Memory B cell (primary cell): ENCODE data around the gene SLC25A14.
"Not testable (repeated sequence)": the region's sequence is repeated elsewhere in the genome, so short reads cannot be mapped to it uniquely, and the experiment has no call there.

Experiments
- ATAC-seq: fragments of 150-1000 bp; cut with Tn5 transposase; 2 replicates; pipeline ENCODE4 v1.10.0; 2021; ENCODE audit warnings: low read depth, mild to moderate bottlenecking, moderate library complexity
- DNase-seq, 2 donors: peaks; one replicate each; pipeline ENCODE4 v3.0.0; 2022; ENCODE audit warnings: low spot score in 2 of 2
- H3K27ac Mint-ChIP-seq: one replicate; pipeline ENCODE4 v1.8.0; 2022; ENCODE audit warnings: mild to moderate bottlenecking, moderate library complexity, mixed read lengths
- H3K27me3 Mint-ChIP-seq: one replicate; pipeline ENCODE4 v1.8.0; 2022; ENCODE audit warnings: mixed read lengths
- H3K36me3 Mint-ChIP-seq: one replicate; pipeline ENCODE4 v1.8.0; 2022; ENCODE audit warnings: mild to moderate bottlenecking, mixed read lengths
- H3K4me1 Mint-ChIP-seq: one replicate; pipeline ENCODE4 v1.8.0; 2022; ENCODE audit warnings: mixed read lengths
- H3K4me3 Mint-ChIP-seq: one replicate; pipeline ENCODE4 v1.8.0; 2022; ENCODE audit warnings: mild to moderate bottlenecking, moderate library complexity, mixed read lengths
- H3K9me3 Mint-ChIP-seq: one replicate; pipeline ENCODE4 v1.8.0; 2022; ENCODE audit warnings: mixed read lengths

SLC25A14 gene

GRCh38 chrX:130336531-130336930 is 3.2 kb upstream of the SLC25A14 start:
- no peak overlapping the region for H3K27ac Mint-ChIP-seq
- DNase-seq (no peak), ATAC-seq (no peak)
- no peaks in the 10 kb centered on the region for H3K36me3 Mint-ChIP-seq
- peaks cover 2% of the 10 kb centered on the region for H3K27me3 Mint-ChIP-seq
- H3K4me1 Mint-ChIP-seq = peaks cover 16% of the 10 kb centered on the region
- no peaks in the 10 kb centered on the region for H3K9me3 Mint-ChIP-seq
- H3K4me3 Mint-ChIP-seq = no peak overlapping the region

DNA sequence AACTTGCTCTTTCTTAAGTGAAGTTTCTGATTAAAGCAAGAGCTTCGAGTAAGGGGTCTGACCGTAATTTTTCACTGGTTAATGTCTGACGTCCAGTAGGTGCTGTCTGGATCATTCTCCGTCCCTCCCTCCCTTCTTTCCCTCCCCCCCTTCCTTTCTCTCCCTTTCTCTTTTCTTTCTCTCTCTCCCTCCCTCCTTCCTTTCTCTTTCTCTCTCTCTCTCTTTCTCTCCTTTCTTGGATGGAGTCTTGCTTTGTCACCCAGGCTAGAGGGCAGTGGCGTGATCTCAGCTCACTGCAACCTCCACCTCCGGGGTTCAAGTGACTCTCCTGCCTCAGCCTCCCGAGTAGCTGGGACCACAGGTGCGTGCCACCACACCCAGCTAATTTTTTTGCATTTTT is 850 bp upstream of the SLC25A14 start:
- ATAC-seq, H3K27me3 Mint-ChIP-seq, H3K36me3 Mint-ChIP-seq, H3K27ac Mint-ChIP-seq, H3K9me3 Mint-ChIP-seq, DNase-seq: not testable (repeated sequence)
- Mint-ChIP-seq H3K4me3 (peak overlapping the region; percentile 96), H3K4me1 (peaks cover 18% of the 10 kb centered on the region)

DNA sequence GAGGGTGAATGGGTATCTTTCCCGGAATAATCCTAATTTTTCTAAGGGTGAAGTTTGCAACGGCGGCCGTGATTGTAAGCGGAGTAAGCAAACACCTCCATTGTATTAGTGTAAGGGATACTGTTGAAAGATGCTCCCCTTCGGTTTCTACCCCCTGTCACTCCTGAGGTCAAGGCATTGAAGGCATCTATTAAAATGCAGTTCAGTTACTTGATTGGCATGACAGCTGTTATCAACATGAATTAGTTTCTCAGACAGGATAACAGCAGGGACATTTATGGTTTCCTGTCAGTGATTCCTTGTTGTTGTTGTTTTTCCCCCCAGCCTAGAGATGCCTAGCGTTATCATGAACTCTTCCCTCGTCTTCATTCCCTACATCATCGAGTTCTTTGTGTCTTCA is 552 bp downstream of the SLC25A14 start:
- H3K27me3 Mint-ChIP-seq = no peaks in the 10 kb centered on the region
- H3K36me3 Mint-ChIP-seq = no peaks in the 10 kb centered on the region
- peak overlapping the region; percentile 96 for H3K4me3 Mint-ChIP-seq
- no peaks in the 10 kb centered on the region for H3K9me3 Mint-ChIP-seq
- no peak for DNase-seq
- peaks cover 18% of the 10 kb centered on the region for H3K4me1 Mint-ChIP-seq
- peak overlapping the region; percentile 94 for H3K27ac Mint-ChIP-seq
- no peak for ATAC-seq

GRCh38 chrX:130343411-130343810 is 3.7 kb downstream of the SLC25A14 start:
- no peak overlapping the region for H3K27ac Mint-ChIP-seq
- ATAC-seq = no peak
- H3K4me1 Mint-ChIP-seq = peaks cover 18% of the 10 kb centered on the region
- H3K9me3 Mint-ChIP-seq = no peaks in the 10 kb centered on the region
- H3K4me3 Mint-ChIP-seq = no peak overlapping the region
- no peak for DNase-seq
- peaks cover 4% of the 10 kb centered on the region for H3K36me3 Mint-ChIP-seq
- H3K27me3 Mint-ChIP-seq = no peaks in the 10 kb centered on the region

DNA sequence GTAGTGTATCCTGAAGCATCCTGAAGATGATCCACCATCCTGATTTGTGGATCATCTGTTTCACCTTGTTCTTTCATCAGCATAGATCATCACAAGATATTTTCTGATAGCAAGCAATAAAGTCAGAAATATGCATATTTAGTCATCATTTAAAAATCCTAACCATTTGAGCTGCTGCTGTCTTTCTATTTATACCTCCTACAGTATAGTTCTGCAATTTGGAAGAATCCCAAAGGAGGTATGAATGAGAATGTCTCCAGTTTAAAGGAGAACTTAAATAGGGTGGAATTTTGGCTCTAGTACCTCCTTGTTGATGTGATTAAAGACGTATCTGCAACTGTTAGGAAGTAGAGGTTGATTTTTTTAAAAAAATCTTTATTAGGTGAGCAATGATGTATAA is 7.6 kb downstream of the SLC25A14 start:
- no peak for DNase-seq
- Mint-ChIP-seq H3K27ac (no peak overlapping the region), H3K36me3 (peaks cover 16% of the 10 kb centered on the region), H3K9me3 (no peaks in the 10 kb centered on the region), H3K4me3 (no peak overlapping the region), H3K4me1 (no peaks in the 10 kb centered on the region), H3K27me3 (no peaks in the 10 kb centered on the region)
- no peak for ATAC-seq

DNA sequence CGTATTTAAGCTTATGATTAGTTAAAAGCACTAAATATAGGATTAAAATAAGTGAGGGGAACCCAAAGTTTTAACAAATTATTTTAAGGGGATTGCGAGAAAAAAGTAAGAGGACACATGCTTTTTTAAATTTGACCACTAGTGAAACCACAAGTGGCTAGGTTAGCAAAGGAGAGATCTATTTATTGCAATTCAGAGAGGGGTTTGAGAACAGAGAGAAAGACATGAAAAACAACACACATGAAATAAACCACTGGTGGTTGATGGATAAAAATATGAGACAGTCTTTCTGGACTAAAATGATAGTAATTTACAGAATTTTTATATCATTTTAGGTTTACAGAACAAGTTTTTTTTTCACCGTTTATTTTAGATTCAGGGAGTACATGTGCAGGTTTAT is 11.8 kb downstream of the SLC25A14 start:
- no peaks in the 10 kb centered on the region for H3K4me1 Mint-ChIP-seq
- H3K9me3 Mint-ChIP-seq = no peaks in the 10 kb centered on the region

GRCh38 chrX:130352050-130352449 is 12.3 kb downstream of the SLC25A14 start:
- not testable (repeated sequence) for H3K4me3 Mint-ChIP-seq, H3K27ac Mint-ChIP-seq, H3K4me1 Mint-ChIP-seq, DNase-seq, H3K9me3 Mint-ChIP-seq, ATAC-seq, H3K27me3 Mint-ChIP-seq
- H3K36me3 Mint-ChIP-seq = peaks cover 27% of the 10 kb centered on the region

More for the DNA sequence above, 11.8 kb downstream of the SLC25A14 start:
- ATAC-seq = no peak
- H3K4me3 Mint-ChIP-seq = no peak overlapping the region
- no peak for DNase-seq
- H3K27ac Mint-ChIP-seq = no peak overlapping the region
- H3K36me3 Mint-ChIP-seq = peaks cover 27% of the 10 kb centered on the region
- no peaks in the 10 kb centered on the region for H3K27me3 Mint-ChIP-seq

DNA sequence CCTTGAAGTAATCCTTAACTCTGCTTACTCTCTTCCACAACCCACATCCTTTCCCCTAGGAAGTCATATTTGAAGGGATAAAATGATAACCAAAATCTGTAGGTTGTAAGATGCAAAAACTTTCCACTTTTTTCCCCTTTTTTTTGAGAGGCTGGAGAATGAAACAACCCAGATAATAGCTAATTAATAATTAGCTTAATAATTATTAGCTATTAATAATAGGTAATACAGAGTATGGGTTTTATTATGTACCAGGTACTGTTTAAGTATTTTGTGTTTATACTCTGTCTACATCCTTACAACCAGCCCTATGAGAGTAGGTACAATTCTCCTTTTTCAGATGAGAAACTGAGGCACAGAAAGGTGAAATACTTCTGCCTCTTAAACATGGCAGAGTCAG is 36.4 kb downstream of the SLC25A14 start:
- no peaks in the 10 kb centered on the region for H3K27me3 Mint-ChIP-seq
- peaks cover 2% of the 10 kb centered on the region for H3K36me3 Mint-ChIP-seq
- DNase-seq (no peak), ATAC-seq (no peak)
- H3K4me3 Mint-ChIP-seq = no peak overlapping the region
- no peaks in the 10 kb centered on the region for H3K4me1 Mint-ChIP-seq
- H3K9me3 Mint-ChIP-seq = no peaks in the 10 kb centered on the region
- no peak overlapping the region for H3K27ac Mint-ChIP-seq

GRCh38 chrX:130378024-130378669 is 38.4 kb downstream of the SLC25A14 start:
- Mint-ChIP-seq H3K27me3 (peaks cover 4% of the 10 kb centered on the region), H3K9me3 (no peaks in the 10 kb centered on the region), H3K4me1 (no peaks in the 10 kb centered on the region), H3K36me3 (no peaks in the 10 kb centered on the region), H3K4me3 (no peak overlapping the region), H3K27ac (no peak overlapping the region)
- DNase-seq (no peak), ATAC-seq (no peak)

- H3K36me3 Mint-ChIP-seq = no peaks in the 10 kb centered on the region
- DNase-seq (no peak), ATAC-seq (no peak)
- H3K27ac Mint-ChIP-seq = no peak within 1 kb of the TSS
- H3K4me3 Mint-ChIP-seq = no peak within 1 kb of the TSS
- H3K4me1 Mint-ChIP-seq = no peaks in the 10 kb centered on the region
- peaks cover 4% of the 10 kb centered on the region for H3K27me3 Mint-ChIP-seq
- H3K9me3 Mint-ChIP-seq = no peaks in the 10 kb centered on the region
These were observed 45.8 kb downstream of the SLC25A14 start, which contains the start of gene GPR119 for GRCh38 chrX:130385520-130385919. TSS of gene GPR119 (minus strand) at chrX:130385674. CDS start at chrX:130385447, 227 bp downstream.

DNA sequence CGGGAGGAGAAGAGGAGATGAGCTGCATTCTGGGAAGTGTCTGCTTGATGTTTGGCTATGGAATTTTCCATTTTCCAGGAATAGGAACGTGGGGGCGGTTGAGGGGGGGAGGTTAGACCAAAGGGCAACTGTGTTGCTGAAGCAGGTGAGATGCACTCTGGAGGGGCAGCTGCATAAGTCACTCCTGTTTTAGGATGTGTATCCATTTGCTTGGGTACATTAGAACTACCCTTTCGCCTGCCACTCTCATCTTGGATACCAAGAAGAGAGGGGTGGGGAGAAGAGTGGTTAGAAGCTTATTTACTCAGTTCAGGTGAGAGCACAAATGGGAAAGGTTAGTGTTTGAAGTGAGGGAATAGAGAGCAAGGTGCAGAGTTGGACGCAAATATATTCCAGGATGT is 46.7 kb downstream of the SLC25A14 start:
- no peaks in the 10 kb centered on the region for H3K4me1 Mint-ChIP-seq
- no peaks in the 10 kb centered on the region for H3K9me3 Mint-ChIP-seq
- DNase-seq (no peak), ATAC-seq (no peak)
- H3K27me3 Mint-ChIP-seq = peaks cover 4% of the 10 kb centered on the region
- no peak overlapping the region for H3K27ac Mint-ChIP-seq
- H3K4me3 Mint-ChIP-seq = no peak overlapping the region
- no peaks in the 10 kb centered on the region for H3K36me3 Mint-ChIP-seq

GRCh38 chrX:130393451-130394074 is 53.8 kb downstream of the SLC25A14 start:
- H3K36me3 Mint-ChIP-seq = no peaks in the 10 kb centered on the region
- H3K27me3 Mint-ChIP-seq = peaks cover 6% of the 10 kb centered on the region
- H3K9me3 Mint-ChIP-seq = no peaks in the 10 kb centered on the region
- H3K4me3 Mint-ChIP-seq = no peak overlapping the region
- no peak overlapping the region for H3K27ac Mint-ChIP-seq
- ATAC-seq = no peak
- DNase-seq = no peak
- no peaks in the 10 kb centered on the region for H3K4me1 Mint-ChIP-seq

DNA sequence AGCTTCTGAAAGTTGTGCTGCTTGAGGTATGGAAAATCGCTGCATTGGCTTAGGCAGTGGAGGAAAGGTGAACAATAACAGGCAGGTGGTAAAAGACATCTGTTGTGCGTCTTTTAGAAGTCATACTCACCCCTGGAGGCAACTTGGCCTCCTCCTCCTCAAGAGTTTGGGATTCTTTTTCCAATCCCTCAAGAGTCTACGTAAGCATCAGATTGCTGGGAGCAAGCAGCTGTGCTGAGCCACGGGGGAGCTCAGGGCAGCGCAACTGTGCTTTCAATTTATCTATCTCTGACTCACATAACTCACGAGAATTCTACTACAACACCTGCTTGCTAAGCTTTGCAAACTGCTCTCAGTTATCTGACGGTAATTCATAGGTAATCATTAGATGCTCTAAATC is 55.6 kb downstream of the SLC25A14 start:
- Mint-ChIP-seq H3K27ac (no peak overlapping the region), H3K36me3 (no peaks in the 10 kb centered on the region), H3K4me1 (no peaks in the 10 kb centered on the region), H3K9me3 (no peaks in the 10 kb centered on the region), H3K4me3 (no peak overlapping the region), H3K27me3 (peaks cover 6% of the 10 kb centered on the region)
- ATAC-seq (no peak), DNase-seq (no peak)

DNA sequence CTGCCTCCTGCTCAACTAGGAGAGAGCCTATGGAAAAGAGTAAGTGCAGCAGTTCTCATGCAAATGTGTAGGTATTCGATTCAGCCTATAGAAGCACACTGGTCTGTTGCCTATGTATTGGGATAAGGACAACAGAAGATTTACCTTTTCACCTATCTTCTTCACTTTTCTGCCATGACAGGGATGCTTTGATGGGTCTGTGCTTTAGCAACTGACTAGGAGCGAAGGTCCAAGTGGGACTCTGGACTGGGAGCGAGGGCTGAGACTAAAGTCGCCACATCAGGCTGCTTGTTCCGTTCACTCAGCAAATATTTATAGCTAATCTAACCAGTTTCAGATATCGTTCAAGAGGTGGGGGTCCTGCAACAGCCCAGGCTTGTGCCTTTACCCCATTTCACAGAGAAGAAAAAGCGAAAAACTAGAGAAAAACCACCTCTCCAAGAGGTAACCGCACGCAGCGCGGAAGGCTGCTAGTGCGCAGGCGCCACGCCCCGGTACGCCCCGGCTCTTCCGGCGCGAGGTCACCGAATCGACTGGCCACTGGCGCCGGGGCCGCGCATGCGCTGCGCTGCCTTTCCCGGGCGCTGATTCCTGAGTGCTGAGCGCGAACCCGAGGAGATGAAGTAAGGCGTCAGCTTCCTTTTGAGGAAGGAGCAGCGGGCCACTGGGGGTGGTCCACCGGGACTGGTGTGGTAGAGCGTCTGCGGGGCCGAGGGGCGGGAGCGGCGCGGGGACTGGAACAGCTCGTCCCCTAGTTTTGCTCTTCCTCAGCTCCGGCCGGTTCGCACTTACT is 61.9 kb downstream of the SLC25A14 start, which contains the start of gene RBMX2:
TSS of gene RBMX2 (plus strand) at position 573 of the 793 bp plus-strand sequence. CDS start at position 619, 46 bp downstream.
- peak within 1 kb of the TSS; percentile 92 for H3K27ac Mint-ChIP-seq
- peaks cover 2% of the 10 kb centered on the region for H3K36me3 Mint-ChIP-seq
- DNase-seq (peak; percentile 25 to 33), ATAC-seq (peak; percentile 90)
- no peaks in the 10 kb centered on the region for H3K9me3 Mint-ChIP-seq
- H3K4me1 Mint-ChIP-seq = peaks cover 9% of the 10 kb centered on the region
- H3K4me3 Mint-ChIP-seq = peak within 1 kb of the TSS; percentile 91
- peaks cover 4% of the 10 kb centered on the region for H3K27me3 Mint-ChIP-seq
